H1 (cell line): ENCODE data around the gene MUC4. TPM values are rescaled to one million over a fixed set of nuclear protein-coding genes. Genes with fewer than 3 reads are reported as not detected.
A peak's percentile ranks its signal among the peaks of the same experiment; 100 is the strongest.

Experiments
- CTCF ChIA-PET: fragments of 300-600 bp; sonication (Branson Sonifier 250); formaldehyde crosslinking; loops from one replicate; lab custom pipeline; 2021; ENCODE audit not compliant: partially characterized antibody; lab: Charles Lee
- POLR2A ChIA-PET: fragments of 300-600 bp; sonication (Branson Sonifier 250); formaldehyde crosslinking; loops from one replicate; lab custom pipeline; 2021; ENCODE audit warnings: inconsistent platforms; ENCODE audit not compliant: partially characterized antibody; lab: Charles Lee
- DNase-seq, 2 experiments: peaks; one replicate each; pipeline versions ENCODE4 v3.0.0 to v3.0.0-alpha.2; 2010 to 2022; ENCODE audit warnings: low spot score in 2 of 2, low read depth in 1 of 2, mixed read lengths in 1 of 2
- FAIRE-seq: peaks from 2 replicates; lab custom pipeline; 2011; peaks lifted over from hg19 to GRCh38; lab: Jason Lieb, UNC
- H2AFZ ChIP-seq: 2 replicates; pipeline ENCODE4 v1.8.1; 2012; ENCODE audit warnings: low read length, inconsistent platforms
- H2AK5ac ChIP-seq: 2 replicates; pipeline ENCODE4 v1.6.1; 2013; ENCODE audit warnings: low read depth, low read length
- H2BK120ac ChIP-seq: replicated peaks from 2 replicates; pipeline ENCODE3; 2013; ENCODE audit warnings: low read depth, low read length, inconsistent platforms
- H2BK12ac ChIP-seq: 2 replicates; pipeline ENCODE4 v1.6.1; 2013; ENCODE audit warnings: low read depth, low read length
- H2BK15ac ChIP-seq: 2 replicates; pipeline ENCODE4 v1.6.1; 2013; ENCODE audit warnings: low read length
- H2BK20ac ChIP-seq: 2 replicates; pipeline ENCODE4 v1.6.1; 2013; ENCODE audit warnings: low read length
- H2BK5ac ChIP-seq: 2 replicates; pipeline ENCODE4 v1.6.1; 2013; ENCODE audit warnings: low read depth, low read length
- H3K14ac ChIP-seq: 2 replicates; pipeline ENCODE4 v1.6.1; 2013; ENCODE audit warnings: inconsistent platforms; ENCODE audit not compliant: insufficient read length
- H3K18ac ChIP-seq: 2 replicates; pipeline ENCODE4 v1.6.1; 2013; ENCODE audit warnings: low read length; ENCODE audit errors: extremely low read depth
- H3K23ac ChIP-seq: 2 replicates; pipeline ENCODE4 v1.6.1; 2013; ENCODE audit warnings: inconsistent platforms; ENCODE audit not compliant: insufficient read length
- H3K23me2 ChIP-seq: 2 replicates; pipeline ENCODE4 v1.6.1; 2013; ENCODE audit warnings: low read depth, low read length
- H3K27ac ChIP-seq: 2 replicates; pipeline ENCODE4 v1.6.1; 2011; ENCODE audit warnings: low read depth, low read length, inconsistent platforms
- H3K27me3 ChIP-seq, 4 experiments: replicated peaks in 1 of 4; 1 replicate in 1 of 4; 2 replicates in 3 of 4; pipeline versions ENCODE4 v1.6.1 to v1.8.1; 2011 to 2013; ENCODE audit warnings: low read length in 3 of 4, mild to moderate bottlenecking in 3 of 4, inconsistent platforms in 2 of 4, mixed read lengths in 2 of 4, moderate library complexity in 1 of 4; ENCODE audit not compliant: control insufficient read depth in 3 of 4, insufficient read depth in 3 of 4; ENCODE audit errors: extremely low read depth in 1 of 4
- H3K36me3 ChIP-seq, 4 experiments: 2 replicates each; pipeline versions ENCODE4 v1.6.1 to v1.8.1; 2011 to 2013; ENCODE audit warnings: mild to moderate bottlenecking in 4 of 4, low read length in 3 of 4, moderate library complexity in 2 of 4, control low read depth in 1 of 4, inconsistent platforms in 1 of 4; ENCODE audit not compliant: insufficient read depth in 4 of 4, control insufficient read depth in 2 of 4
- H3K4ac ChIP-seq: replicated peaks from 2 replicates; pipeline ENCODE3; 2013; ENCODE audit warnings: low read length, low read depth, mixed read lengths, inconsistent platforms; ENCODE audit not compliant: insufficient read length
- H3K4me1 ChIP-seq, 4 experiments: replicated peaks in 1 of 4; 1 replicate in 1 of 4; 2 replicates in 3 of 4; pipeline versions ENCODE4 v1.6.1 to v1.8.1; 2011 to 2013; ENCODE audit warnings: low read length in 3 of 4, inconsistent platforms in 2 of 4, mixed read lengths in 1 of 4; ENCODE audit not compliant: insufficient read depth in 4 of 4, control insufficient read depth in 3 of 4
- H3K4me2 ChIP-seq, 2 experiments: 2 replicates each; pipeline versions ENCODE4 v1.6.1 to v1.8.1; 2011 to 2013; ENCODE audit warnings: low read depth in 2 of 2, low read length in 2 of 2, control low read depth in 1 of 2, inconsistent platforms in 1 of 2, mild to moderate bottlenecking in 1 of 2; ENCODE audit not compliant: insufficient read depth in 1 of 2
- H3K4me3 ChIP-seq, 4 experiments: fragments of 200-600, 300-600 bp in 1 of 4; sonication (generic), shearing (Covaris generic), sonication (Bioruptor Twin) in 1 of 4; 2 replicates each; pipeline versions ENCODE4 v1.5.1 to v1.8.1; 2011 to 2016; ENCODE audit warnings: low read length in 4 of 4, low read depth in 3 of 4, control low read depth in 2 of 4, inconsistent platforms in 2 of 4, mild to moderate bottlenecking in 2 of 4, mixed read lengths in 1 of 4, moderate library complexity in 1 of 4; ENCODE audit not compliant: insufficient read depth in 2 of 4; ENCODE audit errors: extremely low read depth in 1 of 4
- H3K56ac ChIP-seq: replicated peaks from 2 replicates; pipeline ENCODE3; 2013; ENCODE audit warnings: low read depth, mild to moderate bottlenecking, mixed read lengths, low read length, inconsistent platforms; ENCODE audit not compliant: insufficient read length
- H3K79me1 ChIP-seq: 2 replicates; pipeline ENCODE4 v1.6.1; 2013; ENCODE audit warnings: low read depth, low read length, control low read depth
- H3K79me2 ChIP-seq, 2 experiments: 2 replicates each; pipeline versions ENCODE4 v1.6.1 to v1.8.1; 2012 to 2013; ENCODE audit warnings: low read length in 2 of 2, mild to moderate bottlenecking in 2 of 2, inconsistent platforms in 1 of 2; ENCODE audit not compliant: insufficient read depth in 2 of 2, control insufficient read depth in 1 of 2
- H3K9ac ChIP-seq, 4 experiments: replicated peaks in 1 of 4; 1 replicate in 1 of 4; 2 replicates in 3 of 4; pipeline versions ENCODE4 v1.6.1 to v1.8.1; 2011 to 2013; ENCODE audit warnings: low read depth in 3 of 4, low read length in 3 of 4, control low read depth in 2 of 4, mild to moderate bottlenecking in 2 of 4, moderate library complexity in 2 of 4, inconsistent platforms in 1 of 4; ENCODE audit errors: extremely low read depth in 1 of 4
- H3K9me3 ChIP-seq, 2 experiments: 2 replicates each; pipeline versions ENCODE4 v1.6.1 to v1.8.1; 2012 to 2013; ENCODE audit warnings: mild to moderate bottlenecking in 2 of 2, moderate library complexity in 2 of 2, control low read depth in 1 of 2, inconsistent platforms in 1 of 2, low read depth in 1 of 2, low read length in 1 of 2, mixed read lengths in 1 of 2; ENCODE audit not compliant: insufficient read depth in 2 of 2
- H4K20me1 ChIP-seq, 2 experiments: replicated peaks in 1 of 2; 2 replicates each; pipeline versions ENCODE3 to v1.8.1; 2011 to 2013; ENCODE audit warnings: inconsistent platforms in 2 of 2, low read length in 2 of 2, mild to moderate bottlenecking in 1 of 2; ENCODE audit not compliant: insufficient read depth in 2 of 2, control insufficient read depth in 1 of 2
- H4K5ac ChIP-seq: 2 replicates; pipeline ENCODE4 v1.6.1; 2013; ENCODE audit warnings: low read length, low read depth, mixed read lengths, inconsistent platforms; ENCODE audit not compliant: insufficient read length
- H4K8ac ChIP-seq: 2 replicates; pipeline ENCODE4 v1.8.0; 2013; ENCODE audit warnings: mild to moderate bottlenecking, moderate library complexity, low read length, inconsistent platforms; ENCODE audit not compliant: insufficient read depth; ENCODE audit errors: extremely low read depth
- H4K91ac ChIP-seq: replicated peaks from 2 replicates; pipeline ENCODE3; 2013; ENCODE audit warnings: low read length, mixed read lengths, inconsistent platforms; ENCODE audit not compliant: insufficient read length
- SP1 ChIP-seq: IDR thresholded peaks from 2 replicates; pipeline ENCODE4 v1.6.1; 2011; ENCODE audit warnings: low read depth, low read length
- WGBS, 2 experiments: shearing (Covaris generic) in 1 of 2; methylation state at CpG; one replicate each; pipeline versions ENCODE4 v1.1.6 to v1.1.7; 2013 to 2015; ENCODE audit warnings: low lambda C conversion rate in 2 of 2, mixed read lengths in 2 of 2, inconsistent platforms in 1 of 2, low coverage in 1 of 2, missing lambda C conversion rate in 1 of 2; ENCODE audit not compliant: insufficient replicate concordance in 2 of 2, insufficient coverage in 1 of 2, insufficient read length in 1 of 2; ENCODE audit errors: extremely low coverage in 1 of 2, missing lambda C conversion rate in 1 of 2; 5-methylcytosine and 5-hydroxymethylcytosine counted together
- polyA plus RNA-seq, 7 experiments: library from polyadenylated mRNA; depleted of rRNA in 3 of 7; stranded (reverse) in 5 of 7; unstranded in 2 of 7; fragments of >200 nt in 5 of 7; fragments of 200-250 nt in 2 of 7; gene quantifications; 1 replicate in 5 of 7; 2 replicates in 1 of 7; 4 replicates in 1 of 7; pipeline versions ENCODE4 v1.2.1 to v1.2.3, GENCODE V29; 2011 to 2013; ENCODE audit warnings: missing spikeins in 2 of 7, mixed read lengths in 2 of 7
- total RNA-seq: library from RNA; stranded (reverse); fragmentation: NEBNext Ultra II Directional; extraction: Animal tissue kit (Norgen Biotek cat#: 25700); gene quantifications from 2 replicates; pipeline ENCODE4 v1.2.1, GENCODE V29; 2021

Gene MUC4
- total and polyA plus RNA-seq, 2 of the 8 experiments (the other 6 are each of a cell fraction or from before 2014, with no cell fraction given) = 0.89 to 2.0 TPM

GRCh38 chr3:195704433-195704999 is 107.2 kb downstream of the MUC4 start:
- Histone ChIP-seq H3K36me3 (no peaks in the 10 kb centered on the region; a peak in 1 of 8 replicates), H3K9ac (no peak overlapping the region), H4K91ac (no peak overlapping the region), H3K9me3 (no peaks in the 10 kb centered on the region), H3K4me1 (peaks cover 0 to 10% (median 5%) of the 10 kb centered on the region in 4 experiments; a peak in 6 of 7 replicates), H3K14ac (no peak overlapping the region), H2BK12ac (no peak overlapping the region), H4K20me1 (no peaks in the 10 kb centered on the region), H3K79me1 (no peaks in the 10 kb centered on the region), H3K4me2 (no peak overlapping the region), H2BK20ac (no peak overlapping the region), H2BK15ac (0 out of 2 replicates have a peak overlapping the region, but pooled peaks have one; percentile 9), H3K27ac (no peak overlapping the region), H3K23me2 (no peaks in the 10 kb centered on the region), H3K4me3 (no peak overlapping the region), H2BK5ac (no peak overlapping the region), H3K23ac (no peak overlapping the region), H3K18ac (no peak overlapping the region), H2AK5ac (no peak overlapping the region), H2AFZ (no peak overlapping the region), H3K79me2 (no peaks in the 10 kb centered on the region), H3K27me3 (no peaks in the 10 kb centered on the region), H3K56ac (no peak overlapping the region), H2BK120ac (no peak overlapping the region), H4K5ac (no peak overlapping the region), H3K4ac (no peak overlapping the region), H4K8ac (no peak overlapping the region)
- CTCF ChIA-PET = interaction anchor here (0.6 to 1.8 kb wide), 4 partner anchors 10 to 814 kb away, joined by 3 to 6 read pairs (median 4); no protein-coding TSS in a partner anchor
- 67% methylated on average over 9 of the region's 9 CpGs; no CpG with 5 or more reads in 1 of the 2 experiments for WGBS, 2 experiments
- DNase-seq = no peak
- no peak for FAIRE-seq
- POLR2A ChIA-PET = interaction anchor here (2.2 kb wide), 1 partner anchor 15 kb away, joined by 5 read pairs; no protein-coding TSS in a partner anchor
- TF ChIP-seq SP1 = no peak
